Smooth muscle cell (in vitro differentiated cells): ENCODE measurements around the gene CRYAA. TPM values are rescaled to one million over a fixed set of nuclear protein-coding genes. Genes with fewer than 3 reads are reported as not detected.
"Not testable (repeated sequence)": the region's sequence is repeated elsewhere in the genome, so short reads cannot be mapped to it uniquely, and the experiment has no call there.

ENCODE experiments used
- DNase-seq: peaks from one replicate; lab custom pipeline; 2025; ENCODE audit not compliant: unreplicated experiment; lab: John Stamatoyannopoulos, UW
- H2AFZ ChIP-seq: fragments of 200-600 bp; sonication (generic); 2 replicates; pipeline ENCODE4 v1.6.0; 2016; ENCODE audit warnings: antibody characterized with exemption, low read depth, mild to moderate bottlenecking
- H3F3A ChIP-seq: fragments of 200-600 bp; sonication (generic); 2 replicates; pipeline ENCODE4 v1.6.0; 2017; ENCODE audit warnings: antibody characterized with exemption, low read depth
- H3K27ac ChIP-seq: fragments of 200-600 bp; sonication (generic); 2 replicates; pipeline ENCODE4 v1.5.1; 2016; ENCODE audit warnings: low read depth, mild to moderate bottlenecking
- H3K27me3 ChIP-seq: fragments of 200-600 bp; sonication (generic); 2 replicates; pipeline ENCODE4 v1.6.1; 2016; ENCODE audit warnings: low read depth, mild to moderate bottlenecking
- H3K36me3 ChIP-seq: fragments of 200-600 bp; sonication (generic); 2 replicates; pipeline ENCODE4 v1.5.1; 2016; ENCODE audit warnings: low read depth
- H3K4me1 ChIP-seq: fragments of 200-600 bp; sonication (generic); 2 replicates; pipeline ENCODE4 v1.5.1; 2016; ENCODE audit warnings: low read depth
- H3K4me2 ChIP-seq: fragments of 200-600 bp; sonication (generic); 2 replicates; pipeline ENCODE4 v1.6.0; 2016; ENCODE audit warnings: mild to moderate bottlenecking
- H3K4me3 ChIP-seq: fragments of 200-600 bp; sonication (generic); 2 replicates; pipeline ENCODE4 v1.5.1; 2016; ENCODE audit warnings: mild to moderate bottlenecking
- H3K79me2 ChIP-seq: fragments of 200-600 bp; sonication (generic); 2 replicates; pipeline ENCODE4 v1.6.0; 2016; ENCODE audit warnings: low read depth, mild to moderate bottlenecking
- H3K9ac ChIP-seq: fragments of 200-600 bp; sonication (generic); 2 replicates; pipeline ENCODE4 v1.6.0; 2016; ENCODE audit warnings: low read depth
- H3K9me3 ChIP-seq: fragments of 200-600 bp; sonication (generic); replicated peaks from 2 replicates; pipeline ENCODE4 v1.5.1; 2016; ENCODE audit warnings: low read depth
- H4K20me1 ChIP-seq: fragments of 200-600 bp; sonication (generic); 2 replicates; pipeline ENCODE4 v1.6.0; 2016; ENCODE audit warnings: low read depth
- WGBS: methylation state at CpG from one replicate; pipeline ENCODE4 v1.1.7; 2016; ENCODE audit warnings: low lambda C conversion rate; 5-methylcytosine and 5-hydroxymethylcytosine counted together
- polyA plus RNA-seq: library from polyadenylated mRNA; unstranded; fragments of >200 nt; fragmentation: Nextera tagmentation; extraction: Ambion mirVana; gene quantifications from 2 replicates; pipeline ENCODE4 v1.2.1, GENCODE V29; 2016
- total RNA-seq: library from RNA; depleted of rRNA; stranded (reverse); fragments of >200 nt; gene quantifications from 2 replicates; pipeline ENCODE4 v1.2.3, GENCODE V29; 2014
- TF ChIP-seq, protein P1 (sequence below): fragments of 200-600 bp; sonication (generic); IDR thresholded peaks from 2 replicates; pipeline ENCODE4 v1.5.1; 2017; ENCODE audit warnings: borderline replicate concordance, mild to moderate bottlenecking, antibody characterized with exemption; ENCODE audit not compliant: insufficient read depth, poor library complexity, severe bottlenecking

The CRYAA gene, protein sequence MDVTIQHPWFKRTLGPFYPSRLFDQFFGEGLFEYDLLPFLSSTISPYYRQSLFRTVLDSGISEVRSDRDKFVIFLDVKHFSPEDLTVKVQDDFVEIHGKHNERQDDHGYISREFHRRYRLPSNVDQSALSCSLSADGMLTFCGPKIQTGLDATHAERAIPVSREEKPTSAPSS
- total RNA-seq (not detected in 2 replicates), polyA plus RNA-seq (not detected in 2 replicates)

- not testable (repeated sequence) for H3K9me3 ChIP-seq, H3K4me3 ChIP-seq, H3K4me2 ChIP-seq, H3K9ac ChIP-seq, H3K36me3 ChIP-seq, H3K79me2 ChIP-seq, DNase-seq, H3K27me3 ChIP-seq, H2AFZ ChIP-seq, H4K20me1 ChIP-seq, H3K27ac ChIP-seq, H3F3A ChIP-seq, H3K4me1 ChIP-seq
- no CpG with 5 or more reads among the region's 16 CpGs for WGBS
Measured at GRCh38 chr21:43168708-43169107, at the start of gene CRYAA. Gene CRYAA (plus strand): TSS chr21:43169008. CDS start chr21:43169100, 92 bp downstream.

- H3K27ac ChIP-seq, H3K4me1 ChIP-seq, H3K9me3 ChIP-seq, H2AFZ ChIP-seq, DNase-seq, H3K9ac ChIP-seq, H3K4me3 ChIP-seq, H3K4me2 ChIP-seq, H3K27me3 ChIP-seq, H3K79me2 ChIP-seq, H3F3A ChIP-seq, H3K36me3 ChIP-seq, H4K20me1 ChIP-seq: not testable (repeated sequence)
- no CpG with 5 or more reads among the region's 7 CpGs for WGBS
Measured at GRCh38 chr21:43130094-43130493, 38.7 kb upstream of the CRYAA start.

DNA sequence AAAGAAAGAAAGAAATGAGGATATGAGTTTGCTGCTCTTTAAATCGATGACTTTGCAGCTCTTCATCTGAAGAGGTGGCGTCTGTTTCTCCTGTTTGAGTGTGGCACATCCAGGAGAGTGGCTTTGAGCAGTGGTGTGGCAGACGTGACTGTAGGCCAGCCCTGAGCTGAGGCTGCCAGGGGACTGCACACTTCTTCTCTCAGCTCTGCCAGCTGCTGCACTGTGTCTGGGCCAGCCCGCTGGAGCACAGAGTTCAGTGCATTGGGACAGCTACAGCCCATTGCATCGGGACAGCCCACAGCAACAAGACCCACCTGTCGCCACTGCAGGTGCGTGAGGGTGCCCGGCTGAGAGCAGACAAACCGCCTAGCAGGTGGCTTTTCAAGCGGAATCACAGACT, 34.3 kb upstream of the CRYAA start:
- H3K4me3 ChIP-seq, H3K4me1 ChIP-seq, H3K79me2 ChIP-seq, H3K36me3 ChIP-seq, H3F3A ChIP-seq, H3K27me3 ChIP-seq, H4K20me1 ChIP-seq, H3K9me3 ChIP-seq, DNase-seq, H3K9ac ChIP-seq, H3K27ac ChIP-seq, H2AFZ ChIP-seq, H3K4me2 ChIP-seq: not testable (repeated sequence)
- WGBS, result no CpG with 5 or more reads among the region's 10 CpGs

GRCh38 chr21:43138944-43139343, 29.9 kb upstream of the CRYAA start:
- WGBS, result 0% methylated on average over 3 of the region's 8 CpGs
- not testable (repeated sequence) for H3K79me2 ChIP-seq, H3K27ac ChIP-seq, H3K36me3 ChIP-seq, H3F3A ChIP-seq, H3K4me1 ChIP-seq, H4K20me1 ChIP-seq, DNase-seq, H3K9me3 ChIP-seq, H2AFZ ChIP-seq, H3K27me3 ChIP-seq, H3K4me2 ChIP-seq, H3K4me3 ChIP-seq, H3K9ac ChIP-seq
- TF ChIP-seq, protein P1, sequence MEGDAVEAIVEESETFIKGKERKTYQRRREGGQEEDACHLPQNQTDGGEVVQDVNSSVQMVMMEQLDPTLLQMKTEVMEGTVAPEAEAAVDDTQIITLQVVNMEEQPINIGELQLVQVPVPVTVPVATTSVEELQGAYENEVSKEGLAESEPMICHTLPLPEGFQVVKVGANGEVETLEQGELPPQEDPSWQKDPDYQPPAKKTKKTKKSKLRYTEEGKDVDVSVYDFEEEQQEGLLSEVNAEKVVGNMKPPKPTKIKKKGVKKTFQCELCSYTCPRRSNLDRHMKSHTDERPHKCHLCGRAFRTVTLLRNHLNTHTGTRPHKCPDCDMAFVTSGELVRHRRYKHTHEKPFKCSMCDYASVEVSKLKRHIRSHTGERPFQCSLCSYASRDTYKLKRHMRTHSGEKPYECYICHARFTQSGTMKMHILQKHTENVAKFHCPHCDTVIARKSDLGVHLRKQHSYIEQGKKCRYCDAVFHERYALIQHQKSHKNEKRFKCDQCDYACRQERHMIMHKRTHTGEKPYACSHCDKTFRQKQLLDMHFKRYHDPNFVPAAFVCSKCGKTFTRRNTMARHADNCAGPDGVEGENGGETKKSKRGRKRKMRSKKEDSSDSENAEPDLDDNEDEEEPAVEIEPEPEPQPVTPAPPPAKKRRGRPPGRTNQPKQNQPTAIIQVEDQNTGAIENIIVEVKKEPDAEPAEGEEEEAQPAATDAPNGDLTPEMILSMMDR, result peak; percentile 5

- not testable (repeated sequence) for DNase-seq, H3K9ac ChIP-seq, H3K79me2 ChIP-seq, H3K36me3 ChIP-seq, H3K9me3 ChIP-seq, H3K4me2 ChIP-seq, H2AFZ ChIP-seq, H3K4me3 ChIP-seq, H4K20me1 ChIP-seq, H3K27ac ChIP-seq, H3K4me1 ChIP-seq, H3K27me3 ChIP-seq, H3F3A ChIP-seq
- no CpG with 5 or more reads among the region's 17 CpGs for WGBS
Measured at GRCh38 chr21:43141407-43141806, 27.4 kb upstream of the CRYAA start.

- not testable (repeated sequence) for H4K20me1 ChIP-seq, H3F3A ChIP-seq, H3K4me2 ChIP-seq, H3K4me3 ChIP-seq, H3K9me3 ChIP-seq, H3K79me2 ChIP-seq, H3K36me3 ChIP-seq, H3K9ac ChIP-seq, H3K4me1 ChIP-seq, DNase-seq, H3K27ac ChIP-seq, H3K27me3 ChIP-seq, H2AFZ ChIP-seq
- no CpG with 5 or more reads among the region's 12 CpGs for WGBS
Measured at GRCh38 chr21:43146637-43147036, 22.2 kb upstream of the CRYAA start.

DNA sequence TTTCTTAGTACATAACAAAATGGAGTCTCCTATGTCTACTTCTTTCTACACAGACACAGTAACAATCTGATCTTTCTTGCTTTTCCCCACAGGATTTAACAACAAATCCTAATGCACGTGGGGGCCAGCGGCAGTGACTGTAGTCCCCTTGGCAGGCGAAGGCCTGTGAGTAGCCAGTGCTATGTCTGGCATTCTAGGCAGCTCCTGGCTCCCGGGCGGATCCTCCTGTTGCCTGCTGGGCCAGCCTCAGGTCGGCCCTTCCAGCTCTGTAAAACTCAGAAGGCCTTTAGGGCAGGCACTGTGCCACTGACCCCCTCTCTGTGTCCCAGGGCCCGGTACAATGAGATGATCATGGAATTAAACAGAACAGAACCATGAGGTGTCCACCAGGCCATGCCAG, 20.8 kb upstream of the CRYAA start:
- not testable (repeated sequence) for H3K9ac ChIP-seq, H3K27ac ChIP-seq, H4K20me1 ChIP-seq, H3K27me3 ChIP-seq, DNase-seq, H3K4me1 ChIP-seq, H2AFZ ChIP-seq, H3K9me3 ChIP-seq, H3K4me3 ChIP-seq, H3K79me2 ChIP-seq, H3F3A ChIP-seq, H3K36me3 ChIP-seq, H3K4me2 ChIP-seq
- no CpG with 5 or more reads among the region's 7 CpGs for WGBS

DNA sequence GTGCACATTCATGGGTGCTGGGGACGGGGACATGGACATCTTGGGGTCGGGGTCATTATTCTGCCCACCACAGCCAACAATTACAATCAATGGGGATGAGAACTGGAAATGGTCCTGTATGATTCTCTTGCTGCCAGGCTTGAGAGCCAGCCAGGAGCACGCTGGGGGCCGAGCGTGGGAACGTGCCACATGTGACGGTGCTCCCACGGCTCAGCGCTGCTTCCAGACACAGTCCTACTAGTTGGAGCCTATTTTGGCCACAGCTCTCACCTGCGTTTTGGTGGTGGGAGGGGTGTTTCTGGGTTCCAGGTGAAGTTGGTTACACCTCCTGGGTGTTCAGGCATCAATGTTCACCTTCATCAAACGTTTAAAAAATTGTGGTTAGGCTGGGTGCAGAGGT, 19.5 kb upstream of the CRYAA start:
- not testable (repeated sequence) for H3K4me3 ChIP-seq, H3K9ac ChIP-seq
- no CpG with 5 or more reads among the region's 11 CpGs for WGBS

More for the DNA sequence above, 19.5 kb upstream of the CRYAA start:
- not testable (repeated sequence) for H3K27me3 ChIP-seq, H2AFZ ChIP-seq, H3K27ac ChIP-seq, H3K4me2 ChIP-seq, H3K9me3 ChIP-seq, H4K20me1 ChIP-seq, H3K79me2 ChIP-seq, H3K4me1 ChIP-seq, H3F3A ChIP-seq, DNase-seq, H3K36me3 ChIP-seq
